22Rv1 (cell line): ENCODE data around the gene GLI1.

Source experiments
- CTCF ChIP-seq: fragments of 450-650 bp; IDR thresholded peaks from 2 replicates; pipeline ENCODE4 v1.5.1; 2017; ENCODE audit warnings: mild to moderate bottlenecking
- ZFX ChIP-seq: fragments of 450-650 bp; IDR thresholded peaks from 2 replicates; pipeline ENCODE4 v1.6.1; 2017; ENCODE audit warnings: antibody characterized with exemption, borderline replicate concordance

- no peak for TF ChIP-seq CTCF
- no peak for TF ChIP-seq ZFX
Measured at GRCh38 chr12:57513266-57513665, 53.7 kb downstream of the GLI1 start.
